ENCODE results near the gene SCNN1G.

Gene SCNN1G

GRCh38 chr16:23145608-23146007 lies 36.9 kb upstream of the SCNN1G start:
- H3K4me3 ChIP-seq (ENCODE audit: low read length, poor library complexity, severe bottlenecking) = peak overlapping the region; percentile 39
- no peaks in the 10 kb centered on the region for H3K27me3 ChIP-seq (ENCODE audit: insufficient read depth, low read length, poor library complexity, severe bottlenecking)
- no peaks in the 10 kb centered on the region for H3K9me3 ChIP-seq (ENCODE audit: insufficient read depth, low read depth, low read length)
- peaks cover 18% of the 10 kb centered on the region for H4K20me1 ChIP-seq (ENCODE audit: insufficient read depth, low read length, poor library complexity, severe bottlenecking)
- H3K9me2 ChIP-seq (replicated peaks; ENCODE audit: low read depth, low read length) = no peaks in the 10 kb centered on the region
- no peaks in the 10 kb centered on the region for H3F3A ChIP-seq (ENCODE audit: low read depth)
- H3K4me1 ChIP-seq (ENCODE audit: insufficient read depth, low read length, poor library complexity, severe bottlenecking) = peaks cover 39% of the 10 kb centered on the region
- peaks cover 44% of the 10 kb centered on the region for H3K79me2 ChIP-seq (ENCODE audit: insufficient read depth, low read length)
- no peak for TF ChIP-seq CTCF (conservative IDR thresholded peaks at IDR 0.05; ENCODE audit: low read length)
- TF ChIP-seq EZH2phosphoT487 (IDR thresholded peaks at IDR 0.05; ENCODE audit: borderline replicate concordance) = no peak
- H3K36me3 ChIP-seq (ENCODE audit: insufficient read depth, low read length) = no peaks in the 10 kb centered on the region
- peak overlapping the region; percentile 86 for H3K4me2 ChIP-seq (ENCODE audit: low read depth, low read length, poor library complexity, severe bottlenecking)
- H2AFZ ChIP-seq (ENCODE audit: low read length) = no peak overlapping the region
- no peak overlapping the region for H3K9ac ChIP-seq (ENCODE audit: low read depth, low read length, poor library complexity, severe bottlenecking)

GRCh38 chr16:23146877-23147601 lies 35.5 kb upstream of the SCNN1G start:
- H3K4me1 ChIP-seq (ENCODE audit: insufficient read depth, low read length, poor library complexity, severe bottlenecking) = peaks cover 39% of the 10 kb centered on the region
- peaks cover 40% of the 10 kb centered on the region for H3K79me2 ChIP-seq (ENCODE audit: insufficient read depth, low read length)
- peaks cover 18% of the 10 kb centered on the region for H4K20me1 ChIP-seq (ENCODE audit: insufficient read depth, low read length, poor library complexity, severe bottlenecking)
- H3K9ac ChIP-seq (ENCODE audit: low read depth, low read length, poor library complexity, severe bottlenecking) = no peak overlapping the region
- H3K9me3 ChIP-seq (ENCODE audit: insufficient read depth, low read depth, low read length) = no peaks in the 10 kb centered on the region
- H2AFZ ChIP-seq (ENCODE audit: low read length) = no peak overlapping the region
- no peaks in the 10 kb centered on the region for H3K36me3 ChIP-seq (ENCODE audit: insufficient read depth, low read length)
- no peaks in the 10 kb centered on the region for H3K9me2 ChIP-seq (replicated peaks; ENCODE audit: low read depth, low read length)
- no peaks in the 10 kb centered on the region for H3F3A ChIP-seq (ENCODE audit: low read depth)
- peak overlapping the region; percentile 36 for H3K4me3 ChIP-seq (ENCODE audit: low read length, poor library complexity, severe bottlenecking)
- TF ChIP-seq EZH2phosphoT487 (IDR thresholded peaks at IDR 0.05; ENCODE audit: borderline replicate concordance) (no peak), CTCF (conservative IDR thresholded peaks at IDR 0.05; ENCODE audit: low read length) (no peak)
- no peaks in the 10 kb centered on the region for H3K27me3 ChIP-seq (ENCODE audit: insufficient read depth, low read length, poor library complexity, severe bottlenecking)
- H3K4me2 ChIP-seq (ENCODE audit: low read depth, low read length, poor library complexity, severe bottlenecking) = peak overlapping the region; percentile 86

- H3K9me3 ChIP-seq (ENCODE audit: insufficient read depth, low read depth, low read length) = no peaks in the 10 kb centered on the region
- H3K4me2 ChIP-seq (ENCODE audit: low read depth, low read length, poor library complexity, severe bottlenecking) = peak overlapping the region; percentile 86
- H3K36me3 ChIP-seq (ENCODE audit: insufficient read depth, low read length) = no peaks in the 10 kb centered on the region
- H2AFZ ChIP-seq (ENCODE audit: low read length) = no peak overlapping the region
- peak overlapping the region; percentile 79 for H3K4me3 ChIP-seq (ENCODE audit: low read length, poor library complexity, severe bottlenecking)
- no peaks in the 10 kb centered on the region for H3F3A ChIP-seq (ENCODE audit: low read depth)
- no peaks in the 10 kb centered on the region for H3K9me2 ChIP-seq (replicated peaks; ENCODE audit: low read depth, low read length)
- H4K20me1 ChIP-seq (ENCODE audit: insufficient read depth, low read length, poor library complexity, severe bottlenecking) = peaks cover 18% of the 10 kb centered on the region
- H3K27me3 ChIP-seq (ENCODE audit: insufficient read depth, low read length, poor library complexity, severe bottlenecking) = no peaks in the 10 kb centered on the region
- TF ChIP-seq CTCF (conservative IDR thresholded peaks at IDR 0.05; ENCODE audit: low read length) (no peak), EZH2phosphoT487 (IDR thresholded peaks at IDR 0.05; ENCODE audit: borderline replicate concordance) (no peak)
- H3K4me1 ChIP-seq (ENCODE audit: insufficient read depth, low read length, poor library complexity, severe bottlenecking) = peaks cover 39% of the 10 kb centered on the region
- peaks cover 33% of the 10 kb centered on the region for H3K79me2 ChIP-seq (ENCODE audit: insufficient read depth, low read length)
- H3K9ac ChIP-seq (ENCODE audit: low read depth, low read length, poor library complexity, severe bottlenecking) = no peak overlapping the region
These were observed 34.9 kb upstream of the SCNN1G start for GRCh38 chr16:23147666-23148065.

Data from Loucy (cell line).